Measurements from ENCODE around the gene TMOD2. TPM values are rescaled to one million over a fixed set of nuclear protein-coding genes. Genes with fewer than 3 reads are reported as not detected.

TMOD2 gene
- polyA plus RNA-seq, 1 donor (not counting 4 experiments of a cell fraction or from before 2014, with no cell fraction given), result 5.2 TPM

DNA sequence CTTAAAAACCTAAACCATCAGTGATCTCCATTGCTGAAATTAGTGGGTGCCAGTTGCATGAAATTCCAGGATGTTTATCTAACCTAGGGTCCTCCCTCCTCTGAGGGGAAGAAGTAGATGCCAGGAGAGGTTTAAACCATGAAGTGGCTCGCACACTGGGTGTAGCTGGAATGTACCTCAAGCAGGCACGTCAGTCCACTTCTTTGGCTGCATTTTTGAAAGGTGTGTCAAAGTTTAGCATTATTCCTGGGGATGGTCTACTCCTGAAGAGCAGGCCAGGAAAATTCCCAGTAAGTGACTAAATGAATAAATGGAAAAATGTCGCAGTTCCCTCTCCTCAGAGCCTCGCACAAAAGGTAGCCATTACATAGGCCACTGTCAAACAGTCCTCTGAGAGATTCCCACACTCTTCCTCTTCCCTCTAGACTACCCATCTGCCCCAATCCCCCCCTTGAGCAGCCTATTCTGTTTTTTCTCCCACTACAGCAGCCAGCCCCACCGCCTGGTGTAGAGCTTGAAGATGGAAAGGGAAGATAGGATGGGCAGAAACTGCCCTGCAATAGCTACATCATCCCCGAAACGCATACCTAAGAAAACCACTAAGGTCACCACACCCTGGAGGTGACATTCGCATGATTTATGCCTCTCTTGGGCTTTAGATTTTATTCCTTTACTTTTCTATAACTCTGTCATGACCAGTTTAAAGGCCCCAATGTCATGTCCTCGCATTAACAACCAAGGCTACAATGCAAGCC is 77.4 kb downstream of the TMOD2 start:
- no peaks in the 10 kb centered on the region for H3K9me1 ChIP-seq (ENCODE audit: control insufficient read depth, extremely low read depth, insufficient read depth, low read length)
- H3K27me3 ChIP-seq (ENCODE audit: control insufficient read depth, extremely low read depth, insufficient read depth, low read length), result no peaks in the 10 kb centered on the region
- H3K4me2 ChIP-seq (ENCODE audit: control insufficient read depth, extremely low read depth, insufficient read depth, low read depth, low read length), result peak overlapping the region; percentile 84
- peaks cover 10% of the 10 kb centered on the region for H4K20me1 ChIP-seq (ENCODE audit: control insufficient read depth, extremely low read depth, insufficient read depth, low read length)
- FAIRE-seq (peak; percentile 93), DNase-seq (ENCODE audit: low read depth, low spot score) (peak; percentile 73)
- H3K79me2 ChIP-seq (ENCODE audit: control insufficient read depth, insufficient read depth, low read length), result peaks cover 43% of the 10 kb centered on the region
- peak overlapping the region; percentile 98 for H3K27ac ChIP-seq (ENCODE audit: control insufficient read depth, insufficient read depth, low read length)
- H3K4me3 ChIP-seq (ENCODE audit: control insufficient read depth in 2 of 3, extremely low read depth in 1 of 3, insufficient read depth in 2 of 3, low read depth in 1 of 3, low read length in 3 of 3), result peak overlapping the region; percentile 68 to 95 (median 94)
- TF ChIP-seq, protein P1, sequence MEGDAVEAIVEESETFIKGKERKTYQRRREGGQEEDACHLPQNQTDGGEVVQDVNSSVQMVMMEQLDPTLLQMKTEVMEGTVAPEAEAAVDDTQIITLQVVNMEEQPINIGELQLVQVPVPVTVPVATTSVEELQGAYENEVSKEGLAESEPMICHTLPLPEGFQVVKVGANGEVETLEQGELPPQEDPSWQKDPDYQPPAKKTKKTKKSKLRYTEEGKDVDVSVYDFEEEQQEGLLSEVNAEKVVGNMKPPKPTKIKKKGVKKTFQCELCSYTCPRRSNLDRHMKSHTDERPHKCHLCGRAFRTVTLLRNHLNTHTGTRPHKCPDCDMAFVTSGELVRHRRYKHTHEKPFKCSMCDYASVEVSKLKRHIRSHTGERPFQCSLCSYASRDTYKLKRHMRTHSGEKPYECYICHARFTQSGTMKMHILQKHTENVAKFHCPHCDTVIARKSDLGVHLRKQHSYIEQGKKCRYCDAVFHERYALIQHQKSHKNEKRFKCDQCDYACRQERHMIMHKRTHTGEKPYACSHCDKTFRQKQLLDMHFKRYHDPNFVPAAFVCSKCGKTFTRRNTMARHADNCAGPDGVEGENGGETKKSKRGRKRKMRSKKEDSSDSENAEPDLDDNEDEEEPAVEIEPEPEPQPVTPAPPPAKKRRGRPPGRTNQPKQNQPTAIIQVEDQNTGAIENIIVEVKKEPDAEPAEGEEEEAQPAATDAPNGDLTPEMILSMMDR (optimal IDR thresholded peaks at IDR 0.05 in 1 of 3, IDR thresholded peaks at IDR 0.05 in 1 of 3, conservative IDR thresholded peaks at IDR 0.05 in 1 of 3; ENCODE audit: extremely low read depth in 1 of 3, insufficient read depth in 2 of 3, low read length in 3 of 3), result no peak
- no peak for TF ChIP-seq EZH2 (IDR thresholded peaks at IDR 0.05; ENCODE audit: low read length)
- peak overlapping the region; percentile 94 for H3K9ac ChIP-seq (ENCODE audit: control insufficient read depth, extremely low read depth, insufficient read depth, low read length)
- H2AFZ ChIP-seq (ENCODE audit: control insufficient read depth, low read length), result peak overlapping the region; percentile 39
- H3K36me3 ChIP-seq (ENCODE audit: control insufficient read depth in 2 of 2, extremely low read depth in 1 of 2, insufficient read depth in 2 of 2, low read length in 2 of 2), result peaks cover 2 to 3% of the 10 kb centered on the region in 2 experiments
- dilution Hi-C loops (cut with MboI; ENCODE audit: extremely low pct_ligation_motif_present, low sequenced_read_pairs), result no loop called here
- H3K4me1 ChIP-seq (ENCODE audit: control insufficient read depth, extremely low read depth, insufficient read depth, low read length), result peaks cover 47% of the 10 kb centered on the region
- no peaks in the 10 kb centered on the region for H3K9me3 ChIP-seq (ENCODE audit: control insufficient read depth, low read depth, low read length)

DNA sequence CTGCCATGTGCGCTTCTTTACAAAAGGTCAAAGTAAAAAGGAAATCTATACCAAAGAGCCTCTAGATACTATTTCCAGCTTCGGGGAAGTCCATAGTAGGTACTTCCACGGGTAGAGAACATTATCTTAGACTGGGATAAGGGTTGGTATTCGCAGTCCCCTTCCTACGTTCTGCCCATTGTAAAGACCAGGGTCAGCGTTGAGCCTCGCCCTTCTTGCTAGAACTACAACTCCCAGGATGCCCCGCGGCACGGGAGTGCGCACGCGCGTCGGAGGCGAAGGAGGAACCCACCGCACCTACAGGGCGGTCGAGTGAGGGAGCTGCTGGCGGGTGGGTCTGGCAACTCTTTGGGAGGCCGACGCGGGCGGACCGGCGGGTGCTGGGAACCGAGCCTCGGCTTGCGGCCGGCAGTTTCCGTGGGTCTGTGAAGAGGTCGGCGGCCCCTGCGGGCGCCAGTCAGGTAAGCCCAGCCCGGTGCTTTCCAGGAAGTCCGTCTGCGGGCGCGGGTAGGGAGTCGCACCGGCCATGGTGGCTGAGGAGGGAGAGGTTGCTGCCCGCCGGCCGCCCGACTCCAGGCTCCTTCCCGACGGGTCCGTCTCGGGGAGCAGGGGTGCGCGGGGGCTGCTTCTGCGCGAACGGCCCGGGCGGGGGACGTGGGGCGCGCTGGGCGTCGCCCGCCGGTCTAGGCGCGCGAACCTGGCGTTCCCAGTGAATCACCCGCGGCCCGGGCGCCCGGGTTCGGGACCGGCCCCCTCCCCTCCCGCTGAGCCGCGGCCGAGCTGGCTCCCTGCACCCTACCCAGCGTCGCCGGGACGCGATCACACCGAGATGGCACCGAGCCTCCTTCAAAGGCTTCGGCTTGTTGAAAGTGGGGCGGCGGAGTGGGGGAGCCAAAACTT is 78.2 kb downstream of the TMOD2 start, which contains the start of gene TMOD3:
Gene TMOD3, plus strand, starts transcription at position 278 of the 900 bp plus-strand sequence. CDS start 33,232 bp downstream, outside the sequence.
- DNase-seq (ENCODE audit: low read depth, low spot score), result peak; percentile 84
- peaks cover 13% of the 10 kb centered on the region for H4K20me1 ChIP-seq (ENCODE audit: control insufficient read depth, extremely low read depth, insufficient read depth, low read length)
- peak; percentile 20 for FAIRE-seq
- peaks cover 51% of the 10 kb centered on the region for H3K79me2 ChIP-seq (ENCODE audit: control insufficient read depth, insufficient read depth, low read length)
- H3K27ac ChIP-seq (ENCODE audit: control insufficient read depth, insufficient read depth, low read length), result peak within 1 kb of the TSS; percentile 98
- TF ChIP-seq, protein P1 (optimal IDR thresholded peaks at IDR 0.05 in 1 of 3, IDR thresholded peaks at IDR 0.05 in 1 of 3, conservative IDR thresholded peaks at IDR 0.05 in 1 of 3; ENCODE audit: extremely low read depth in 1 of 3, insufficient read depth in 2 of 3, low read length in 3 of 3), result peak in 1 of 3 experiments; percentile 13
- no peak for TF ChIP-seq EZH2 (IDR thresholded peaks at IDR 0.05; ENCODE audit: low read length)
- H3K4me3 ChIP-seq (ENCODE audit: control insufficient read depth in 2 of 3, extremely low read depth in 1 of 3, insufficient read depth in 2 of 3, low read depth in 1 of 3, low read length in 3 of 3), result peak within 1 kb of the TSS; percentile 68 to 95 (median 94)
- peaks cover 53% of the 10 kb centered on the region for H3K4me1 ChIP-seq (ENCODE audit: control insufficient read depth, extremely low read depth, insufficient read depth, low read length)
- no peaks in the 10 kb centered on the region for H3K9me3 ChIP-seq (ENCODE audit: control insufficient read depth, low read depth, low read length)
- dilution Hi-C loops (cut with MboI; ENCODE audit: extremely low pct_ligation_motif_present, low sequenced_read_pairs), result no loop called here
- no peaks in the 10 kb centered on the region for H3K9me1 ChIP-seq (ENCODE audit: control insufficient read depth, extremely low read depth, insufficient read depth, low read length)
- peak within 1 kb of the TSS; percentile 87 for H3K4me2 ChIP-seq (ENCODE audit: control insufficient read depth, extremely low read depth, insufficient read depth, low read depth, low read length)
- peak within 1 kb of the TSS; percentile 55 for H2AFZ ChIP-seq (ENCODE audit: control insufficient read depth, low read length)
- peaks cover 2 to 3% of the 10 kb centered on the region in 2 experiments for H3K36me3 ChIP-seq (ENCODE audit: control insufficient read depth in 2 of 2, extremely low read depth in 1 of 2, insufficient read depth in 2 of 2, low read length in 2 of 2)
- H3K9ac ChIP-seq (ENCODE audit: control insufficient read depth, extremely low read depth, insufficient read depth, low read length), result peak within 1 kb of the TSS; percentile 94
- H3K27me3 ChIP-seq (ENCODE audit: control insufficient read depth, extremely low read depth, insufficient read depth, low read length), result no peaks in the 10 kb centered on the region
